HepG2 (cell line): ENCODE measurements around the gene BYSL.

Source experiments
- BRCA1 ChIP-seq: sonication (generic); formaldehyde crosslinking; IDR thresholded peaks from 2 replicates; pipeline ENCODE4 v1.4.0; 2020; ENCODE audit warnings: missing genetic modification reagents
- CTCF ChIP-seq: sonication (generic); formaldehyde crosslinking; IDR thresholded peaks from 2 replicates; pipeline ENCODE4 v1.5.0; 2020; ENCODE audit warnings: mild to moderate bottlenecking, missing genetic modification reagents, moderate library complexity
- DPF2 ChIP-seq: sonication (generic); formaldehyde crosslinking; IDR thresholded peaks from 2 replicates; pipeline ENCODE4 v1.4.0; 2020; ENCODE audit warnings: mild to moderate bottlenecking, low read depth, missing genetic modification reagents, borderline replicate concordance
- EZH2 ChIP-seq: conservative IDR thresholded peaks from 2 replicates; pipeline ENCODE4 v1.6.1; 2012; ENCODE audit warnings: mild to moderate bottlenecking, low read depth, low read length, moderate library complexity
- HOXD1 ChIP-seq: sonication (generic); formaldehyde crosslinking; IDR thresholded peaks from 2 replicates; pipeline ENCODE4 v1.5.0; 2020; ENCODE audit warnings: missing genetic modification reagents
- MAFF ChIP-seq: IDR thresholded peaks from 2 replicates; pipeline ENCODE4 v1.6.1; 2011; ENCODE audit warnings: low read depth, low read length, improper control_type of control experiment
- NONO ChIP-seq, 2 experiments: fragments of 450-650 bp in 1 of 2; sonication (generic) in 1 of 2; formaldehyde crosslinking in 1 of 2; IDR thresholded peaks in 1 of 2; conservative IDR thresholded peaks in 1 of 2; 2 replicates each; pipeline versions ENCODE4 v1.6.1 to v1.8.0; 2017 to 2022; ENCODE audit warnings: mild to moderate bottlenecking in 1 of 2, missing genetic modification reagents in 1 of 2, moderate library complexity in 1 of 2
- TRIM24 ChIP-seq: sonication (generic); formaldehyde crosslinking; IDR thresholded peaks from 2 replicates; pipeline ENCODE4 v1.8.0; 2022; ENCODE audit warnings: mild to moderate bottlenecking, missing genetic modification reagents
- ZFP36L2 ChIP-seq: sonication (generic); formaldehyde crosslinking; IDR thresholded peaks from 2 replicates; pipeline ENCODE4 v1.4.0; 2020; ENCODE audit warnings: missing genetic modification reagents
- ZFX ChIP-seq: sonication (generic); formaldehyde crosslinking; IDR thresholded peaks from 2 replicates; pipeline ENCODE4 v1.4.0; 2020; ENCODE audit warnings: mild to moderate bottlenecking, low read depth, missing genetic modification reagents, moderate library complexity
- ZKSCAN1 ChIP-seq: fragments of 150-350 bp; IDR thresholded peaks from 2 replicates; pipeline ENCODE4 v1.6.1; 2014; ENCODE audit warnings: low read length

- TF ChIP-seq HOXD1 (no peak), CTCF (no peak), ZFP36L2 (CRISPR knock-in tag) (no peak), MAFF (no peak), BRCA1 (no peak), TRIM24 (CRISPR knock-in tag) (no peak), DPF2 (CRISPR knock-in tag) (no peak), NONO (IDR thresholded peaks at IDR 0.05) (no peak), NONO (CRISPR knock-in tag; conservative IDR thresholded peaks at IDR 0.05) (no peak), ZFX (CRISPR knock-in tag) (no peak), EZH2 (no peak), ZKSCAN1 (no peak)
Measured at GRCh38 chr6:41878961-41879405, 42.3 kb upstream of the BYSL start.
